Fibroblast of lung (primary cell): ENCODE data around the gene ABCA10. TPM values are rescaled to one million over a fixed set of nuclear protein-coding genes. Genes with fewer than 3 reads are reported as not detected.

ENCODE experiments used
- DNase-seq, 2 donors: peaks; one replicate each; pipeline versions ENCODE4 v3.0.0 to v3.0.0-alpha.2; 2010; ENCODE audit warnings: low read depth in 2 of 2
- H2AFZ ChIP-seq: 2 replicates; pipeline ENCODE4 v1.5.1; 2012; ENCODE audit warnings: low read length, control low read depth, inconsistent platforms
- H3K27ac ChIP-seq: 2 replicates; pipeline ENCODE4 v1.5.1; 2011; ENCODE audit warnings: low read length, control low read depth; ENCODE audit not compliant: insufficient read depth
- H3K27me3 ChIP-seq: 2 replicates; pipeline ENCODE4 v1.5.1; 2011; ENCODE audit warnings: mild to moderate bottlenecking, low read length; ENCODE audit not compliant: control insufficient read depth, insufficient read depth
- H3K36me3 ChIP-seq: 2 replicates; pipeline ENCODE4 v1.5.1; 2011; ENCODE audit warnings: low read length; ENCODE audit not compliant: control insufficient read depth, insufficient read depth
- H3K4me1 ChIP-seq: 2 replicates; pipeline ENCODE4 v1.5.1; 2011; ENCODE audit warnings: low read length; ENCODE audit not compliant: control insufficient read depth, insufficient read depth; ENCODE audit errors: extremely low read depth
- H3K4me2 ChIP-seq: 2 replicates; pipeline ENCODE4 v1.5.1; 2011; ENCODE audit warnings: low read length, control low read depth; ENCODE audit not compliant: insufficient read depth; ENCODE audit errors: extremely low read depth
- H3K4me3 ChIP-seq, 4 experiments: fragments of 200-600 bp in 1 of 4; sonication (generic) in 1 of 4; replicated peaks in 1 of 4; 2 replicates each; pipeline ENCODE4 v1.5.1; 2011 to 2016; ENCODE audit warnings: low read length in 4 of 4, low read depth in 3 of 4, mild to moderate bottlenecking in 3 of 4, control low read depth in 2 of 4, inconsistent platforms in 1 of 4, mixed read lengths in 1 of 4; ENCODE audit not compliant: insufficient read depth in 1 of 4; ENCODE audit errors: control extremely low read depth in 1 of 4
- H3K79me2 ChIP-seq: 2 replicates; pipeline ENCODE4 v1.5.1; 2012; ENCODE audit warnings: mild to moderate bottlenecking, low read length, inconsistent platforms; ENCODE audit not compliant: control insufficient read depth, insufficient read depth
- H3K9ac ChIP-seq: 2 replicates; pipeline ENCODE4 v1.5.1; 2011; ENCODE audit warnings: mild to moderate bottlenecking, low read length, control low read depth; ENCODE audit not compliant: insufficient read depth
- H3K9me3 ChIP-seq: 2 replicates; pipeline ENCODE4 v1.5.1; 2012; ENCODE audit warnings: low read depth, low read length; ENCODE audit not compliant: control insufficient read depth, insufficient read depth
- H4K20me1 ChIP-seq: 2 replicates; pipeline ENCODE4 v1.5.1; 2011; ENCODE audit warnings: low read length; ENCODE audit not compliant: control insufficient read depth, insufficient read depth; ENCODE audit errors: extremely low read depth
- CTCF ChIP-seq, 2 donors: IDR thresholded peaks in 1 of 2; conservative IDR thresholded peaks in 1 of 2; 1 replicate in 1 of 2; 2 replicates in 1 of 2; pipeline ENCODE4 v1.5.1; 2011 to 2012; ENCODE audit warnings: low read length in 2 of 2, control low read depth in 1 of 2, inconsistent platforms in 1 of 2, low read depth in 1 of 2, mild to moderate bottlenecking in 1 of 2
- EZH2 ChIP-seq: IDR thresholded peaks from 2 replicates; pipeline ENCODE4 v1.5.1; 2012; ENCODE audit warnings: low read length, control low read depth, mild to moderate bottlenecking; ENCODE audit errors: missing control alignments
- polyA plus RNA-seq, 2 donors: library from polyadenylated mRNA; depleted of rRNA in 1 of 2; stranded (reverse) in 1 of 2; unstranded in 1 of 2; fragments of >200 nt; gene quantifications; 2 replicates each; pipeline ENCODE4 v1.2.1, GENCODE V29; 2011 to 2012; ENCODE audit warnings: missing spikeins in 1 of 2
- total RNA-seq: library from RNA; depleted of rRNA; stranded (reverse); fragments of >200 nt; gene quantifications from 2 replicates; pipeline ENCODE4 v1.2.1, GENCODE V29; 2014

ABCA10 gene
- total and polyA plus RNA-seq, 2 donors (not counting 1 experiment from before 2014, with no cell fraction given), result 0.64 to 2.8 TPM

- no peak overlapping the region for H3K27ac ChIP-seq
- H2AFZ ChIP-seq, result no peak overlapping the region
- no peaks in the 10 kb centered on the region for H3K4me1 ChIP-seq
- DNase-seq, result no peak
- no peaks in the 10 kb centered on the region for H3K27me3 ChIP-seq
- no peaks in the 10 kb centered on the region for H3K36me3 ChIP-seq
- H3K4me2 ChIP-seq, result no peak overlapping the region
- H4K20me1 ChIP-seq, result no peaks in the 10 kb centered on the region
- no peaks in the 10 kb centered on the region for H3K9me3 ChIP-seq
- TF ChIP-seq EZH2 (no peak), CTCF (conservative IDR thresholded peaks at IDR 0.05 in 1 of 2, IDR thresholded peaks at IDR 0.05 in 1 of 2; ENCODE audit: low read depth in 1 of 2, low read length in 2 of 2) (no peak)
- H3K9ac ChIP-seq, result no peak overlapping the region
- H3K4me3 ChIP-seq, result no peak overlapping the region
- no peaks in the 10 kb centered on the region for H3K79me2 ChIP-seq
Measured at GRCh38 chr17:69134112-69134511, 94.5 kb downstream of the ABCA10 start.

GRCh38 chr17:69130627-69131296 is 97.9 kb downstream of the ABCA10 start:
- Histone ChIP-seq H3K27ac (no peak overlapping the region), H3K4me1 (no peaks in the 10 kb centered on the region), H3K79me2 (no peaks in the 10 kb centered on the region), H3K4me3 (no peak overlapping the region), H2AFZ (no peak overlapping the region), H3K36me3 (no peaks in the 10 kb centered on the region), H4K20me1 (no peaks in the 10 kb centered on the region), H3K27me3 (no peaks in the 10 kb centered on the region), H3K9ac (no peak overlapping the region), H3K4me2 (no peak overlapping the region), H3K9me3 (no peaks in the 10 kb centered on the region)
- TF ChIP-seq CTCF (conservative IDR thresholded peaks at IDR 0.05 in 1 of 2, IDR thresholded peaks at IDR 0.05 in 1 of 2; ENCODE audit: low read depth in 1 of 2, low read length in 2 of 2) (no peak), EZH2 (no peak)
- DNase-seq, result no peak

- no peaks in the 10 kb centered on the region for H4K20me1 ChIP-seq
- H3K27ac ChIP-seq, result no peak overlapping the region
- no peaks in the 10 kb centered on the region for H3K36me3 ChIP-seq
- H3K9ac ChIP-seq, result no peak overlapping the region
- no peaks in the 10 kb centered on the region for H3K9me3 ChIP-seq
- no peaks in the 10 kb centered on the region for H3K4me1 ChIP-seq
- no peak overlapping the region for H2AFZ ChIP-seq
- no peak overlapping the region for H3K4me2 ChIP-seq
- no peaks in the 10 kb centered on the region for H3K79me2 ChIP-seq
- TF ChIP-seq EZH2, result no peak
- TF ChIP-seq CTCF (conservative IDR thresholded peaks at IDR 0.05 in 1 of 2, IDR thresholded peaks at IDR 0.05 in 1 of 2; ENCODE audit: low read depth in 1 of 2, low read length in 2 of 2), result no peak
- H3K27me3 ChIP-seq, result no peaks in the 10 kb centered on the region
- H3K4me3 ChIP-seq, result no peak overlapping the region
- no peak for DNase-seq
Measured at GRCh38 chr17:69123626-69124025, 105.0 kb downstream of the ABCA10 start.
